Measurements from ENCODE around the gene LMOD1.

Gene LMOD1

DNA sequence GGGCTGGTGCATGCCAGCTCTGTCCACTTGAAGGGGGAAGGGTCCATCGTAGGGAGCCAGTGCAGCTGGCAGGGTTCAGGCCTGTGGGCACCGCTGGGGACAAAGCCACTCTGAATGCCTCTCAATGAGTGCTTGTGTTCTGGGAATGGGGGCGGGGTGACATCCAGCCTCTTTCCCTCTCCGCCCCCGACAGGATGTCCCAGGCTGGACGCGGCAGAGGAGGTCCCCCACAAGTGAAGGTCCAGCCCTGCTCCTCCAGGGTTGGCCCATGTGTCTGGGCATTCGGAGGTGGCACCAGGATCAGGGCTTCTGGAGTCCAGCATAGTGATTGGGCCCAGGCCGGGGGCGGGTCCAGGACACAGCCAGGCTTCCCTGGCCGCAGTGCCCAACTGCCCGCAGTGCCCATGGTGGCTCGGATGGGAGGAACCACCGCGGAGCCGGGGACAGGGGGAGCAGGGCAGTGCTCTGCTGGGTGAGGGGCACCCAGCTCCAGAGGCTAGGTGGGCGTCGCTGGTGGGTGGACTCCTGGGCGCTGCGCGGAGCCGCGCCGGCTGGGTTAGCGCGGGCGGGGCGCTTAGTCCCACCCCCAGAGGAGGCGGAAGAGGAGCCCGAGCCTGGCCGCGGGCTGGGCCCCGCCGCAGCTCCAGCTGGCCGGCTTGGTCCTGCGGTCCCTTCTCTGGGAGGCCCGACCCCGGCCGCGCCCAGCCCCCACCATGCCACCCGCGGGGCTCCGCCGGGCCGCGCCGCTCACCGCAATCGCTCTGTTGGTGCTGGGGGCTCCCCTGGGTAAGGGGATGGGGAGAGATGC, 57.9 kb downstream of the LMOD1 start, which contains the start of gene SHISA4:
Gene SHISA4 (plus strand): TSS at position 617 of the 808 bp plus-strand sequence. CDS start 97 bp downstream, at position 714.
- no peak for TF ChIP-seq TAF1 (IDR thresholded peaks at IDR 0.05; ENCODE audit: borderline replicate concordance, low read depth, low read length)
- TF ChIP-seq POLR2AphosphoS5 (IDR thresholded peaks at IDR 0.05; ENCODE audit: low read depth, low read length) = no peak
- DNase-seq (ENCODE audit: insufficient read length) = no peak
- no peak for FAIRE-seq

GRCh38 chr1:201887116-201887866, 59.1 kb downstream of the LMOD1 start:
- TF ChIP-seq POLR2AphosphoS5 (IDR thresholded peaks at IDR 0.05; ENCODE audit: low read depth, low read length) (no peak), TAF1 (IDR thresholded peaks at IDR 0.05; ENCODE audit: borderline replicate concordance, low read depth, low read length) (no peak), POLR2A (IDR thresholded peaks at IDR 0.05; ENCODE audit: low read depth, low read length) (no peak)
- no peak for DNase-seq (ENCODE audit: insufficient read length)
- no peak for FAIRE-seq

GRCh38 chr1:201886103-201886885, 60.1 kb downstream of the LMOD1 start:
- DNase-seq (ENCODE audit: insufficient read length) (no peak), FAIRE-seq (no peak)
- no peak for TF ChIP-seq POLR2AphosphoS5 (IDR thresholded peaks at IDR 0.05; ENCODE audit: low read depth, low read length)
- TF ChIP-seq POLR2A (IDR thresholded peaks at IDR 0.05; ENCODE audit: low read depth, low read length) = no peak
- TF ChIP-seq TAF1 (IDR thresholded peaks at IDR 0.05; ENCODE audit: borderline replicate concordance, low read depth, low read length) = no peak

- DNase-seq (ENCODE audit: insufficient read length) = no peak
- TF ChIP-seq POLR2AphosphoS5 (IDR thresholded peaks at IDR 0.05; ENCODE audit: low read depth, low read length) (no peak), POLR2A (IDR thresholded peaks at IDR 0.05; ENCODE audit: low read depth, low read length) (no peak), TAF1 (IDR thresholded peaks at IDR 0.05; ENCODE audit: borderline replicate concordance, low read depth, low read length) (no peak)
Measured at GRCh38 chr1:201885531-201886075, 60.7 kb downstream of the LMOD1 start.

GRCh38 chr1:201884425-201884824, 61.9 kb downstream of the LMOD1 start:
- FAIRE-seq = no peak
- no peak for TF ChIP-seq POLR2AphosphoS5 (IDR thresholded peaks at IDR 0.05; ENCODE audit: low read depth, low read length)
- no peak for TF ChIP-seq TAF1 (IDR thresholded peaks at IDR 0.05; ENCODE audit: borderline replicate concordance, low read depth, low read length)
- TF ChIP-seq POLR2A (IDR thresholded peaks at IDR 0.05; ENCODE audit: low read depth, low read length) = no peak
- no peak for DNase-seq (ENCODE audit: insufficient read length)

More at GRCh38 chr1:201885531-201886075, 60.7 kb downstream of the LMOD1 start:
- FAIRE-seq = no peak

- DNase-seq (ENCODE audit: insufficient read length) = no peak
- TF ChIP-seq TAF1 (IDR thresholded peaks at IDR 0.05; ENCODE audit: borderline replicate concordance, low read depth, low read length) = no peak
- no peak for TF ChIP-seq POLR2A (IDR thresholded peaks at IDR 0.05; ENCODE audit: low read depth, low read length)
- TF ChIP-seq POLR2AphosphoS5 (IDR thresholded peaks at IDR 0.05; ENCODE audit: low read depth, low read length) = no peak
- FAIRE-seq = no peak
Measured at GRCh38 chr1:201883786-201884185, 62.6 kb downstream of the LMOD1 start.

- FAIRE-seq (no peak), DNase-seq (ENCODE audit: insufficient read length) (no peak)
- TF ChIP-seq POLR2AphosphoS5 (IDR thresholded peaks at IDR 0.05; ENCODE audit: low read depth, low read length) = no peak
- no peak for TF ChIP-seq TAF1 (IDR thresholded peaks at IDR 0.05; ENCODE audit: borderline replicate concordance, low read depth, low read length)
- no peak for TF ChIP-seq POLR2A (IDR thresholded peaks at IDR 0.05; ENCODE audit: low read depth, low read length)
Measured at GRCh38 chr1:201883266-201883665, 63.1 kb downstream of the LMOD1 start.

DNA sequence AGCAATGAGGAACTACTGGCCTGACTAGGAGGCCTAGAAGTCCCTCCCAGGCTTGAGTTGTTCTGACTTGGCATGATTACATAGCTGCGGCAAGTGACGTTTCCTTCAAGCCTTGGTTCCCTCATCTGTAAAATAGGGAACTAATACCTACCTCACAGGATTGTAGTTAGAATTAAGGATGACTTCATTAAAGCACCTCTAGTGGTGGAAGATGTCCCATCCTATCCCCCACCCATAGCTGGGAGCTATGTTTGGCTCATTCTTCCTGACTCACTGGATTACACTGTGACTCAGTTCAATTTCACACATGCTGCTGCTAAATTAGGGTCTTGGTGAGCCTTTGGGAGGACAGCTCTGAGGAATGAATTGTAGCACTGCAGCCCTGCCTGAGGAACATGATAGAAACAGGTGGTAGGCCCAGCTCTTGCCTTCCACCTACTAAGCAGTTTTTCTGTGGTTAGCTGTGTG, 63.6 kb downstream of the LMOD1 start:
- no peak for DNase-seq (ENCODE audit: insufficient read length)
- peak; percentile 48 for FAIRE-seq
- TF ChIP-seq TAF1 (IDR thresholded peaks at IDR 0.05; ENCODE audit: borderline replicate concordance, low read depth, low read length) (no peak), POLR2A (IDR thresholded peaks at IDR 0.05; ENCODE audit: low read depth, low read length) (no peak), POLR2AphosphoS5 (IDR thresholded peaks at IDR 0.05; ENCODE audit: low read depth, low read length) (0 out of 2 replicates have a peak, but pooled peaks have one; percentile 20)

GRCh38 chr1:201881617-201882016, 64.7 kb downstream of the LMOD1 start:
- DNase-seq (ENCODE audit: insufficient read length) = no peak
- no peak for FAIRE-seq
- TF ChIP-seq POLR2A (IDR thresholded peaks at IDR 0.05; ENCODE audit: low read depth, low read length) (no peak), TAF1 (IDR thresholded peaks at IDR 0.05; ENCODE audit: borderline replicate concordance, low read depth, low read length) (no peak), POLR2AphosphoS5 (IDR thresholded peaks at IDR 0.05; ENCODE audit: low read depth, low read length) (no peak)

DNA sequence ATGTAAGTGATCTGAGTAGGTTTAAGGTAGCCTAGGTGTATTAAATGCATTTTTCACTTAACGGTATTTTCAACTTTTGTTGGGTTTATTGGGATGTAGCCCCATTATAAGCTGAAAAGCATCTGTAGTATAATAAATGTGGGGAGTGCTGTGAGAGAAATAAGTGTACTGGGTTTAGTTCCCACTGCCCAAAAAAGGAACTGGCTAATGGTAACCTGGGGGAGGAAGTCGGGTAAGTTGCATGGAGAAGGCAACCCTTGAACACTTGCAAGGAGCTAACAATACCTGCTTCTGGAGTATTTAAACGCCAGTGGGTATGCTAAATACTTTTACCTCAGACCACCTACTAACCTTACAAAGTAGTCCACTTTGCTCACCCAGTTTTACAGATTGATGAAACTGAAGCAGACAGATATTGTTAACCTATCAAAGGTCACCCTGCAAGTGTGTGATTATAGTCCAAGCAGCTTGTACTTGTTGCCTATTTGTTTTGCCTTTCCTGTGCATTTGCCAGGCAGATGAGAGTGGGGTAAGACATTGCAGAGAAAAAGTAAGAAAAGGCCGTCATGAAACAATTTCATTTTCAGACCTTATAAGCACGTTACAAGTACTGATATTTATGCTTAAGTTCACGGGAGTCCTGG, 65.3 kb downstream of the LMOD1 start:
- no peak for FAIRE-seq
- no peak for DNase-seq (ENCODE audit: insufficient read length)
- TF ChIP-seq TAF1 (IDR thresholded peaks at IDR 0.05; ENCODE audit: borderline replicate concordance, low read depth, low read length) (no peak), POLR2AphosphoS5 (IDR thresholded peaks at IDR 0.05; ENCODE audit: low read depth, low read length) (no peak), POLR2A (IDR thresholded peaks at IDR 0.05; ENCODE audit: low read depth, low read length) (no peak)

Measured in GM12892 (cell line).